Brain pericyte (primary cell): ENCODE measurements around the gene ADAMTS2.
A peak's percentile ranks its signal among the peaks of the same experiment; 100 is the strongest.

Experiments
- DNase-seq: peaks from one replicate; pipeline ENCODE4 v3.0.0-alpha.2; 2012; ENCODE audit warnings: low read depth, low spot score

Gene ADAMTS2

GRCh38 chr5:179279347-179280094 is 65.7 kb downstream of the ADAMTS2 start:
- DNase-seq: no peak

DNA sequence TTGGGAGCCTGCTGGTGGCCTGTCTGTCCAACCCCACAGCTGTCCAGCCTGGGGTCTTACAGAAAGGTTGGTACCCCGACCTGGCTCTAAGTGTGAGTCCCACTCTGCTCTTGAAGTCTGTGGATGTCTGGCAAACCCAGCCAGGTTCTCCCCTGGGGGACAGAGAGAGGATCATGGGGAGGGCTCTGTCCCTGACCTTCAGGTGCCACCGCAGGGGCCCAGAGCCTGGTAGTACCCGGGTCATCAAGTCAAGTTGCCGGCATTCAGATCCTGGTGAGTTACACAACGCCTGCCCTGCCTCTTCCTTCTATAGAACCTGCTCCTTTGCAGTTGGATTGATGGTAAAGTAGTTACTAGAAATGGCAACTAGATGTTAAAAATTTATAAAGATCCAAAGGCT is 66.7 kb downstream of the ADAMTS2 start:
- DNase-seq: no peak

- no peak for DNase-seq
Observed at GRCh38 chr5:179278119-179278518, 67.1 kb downstream of the ADAMTS2 start.

DNA sequence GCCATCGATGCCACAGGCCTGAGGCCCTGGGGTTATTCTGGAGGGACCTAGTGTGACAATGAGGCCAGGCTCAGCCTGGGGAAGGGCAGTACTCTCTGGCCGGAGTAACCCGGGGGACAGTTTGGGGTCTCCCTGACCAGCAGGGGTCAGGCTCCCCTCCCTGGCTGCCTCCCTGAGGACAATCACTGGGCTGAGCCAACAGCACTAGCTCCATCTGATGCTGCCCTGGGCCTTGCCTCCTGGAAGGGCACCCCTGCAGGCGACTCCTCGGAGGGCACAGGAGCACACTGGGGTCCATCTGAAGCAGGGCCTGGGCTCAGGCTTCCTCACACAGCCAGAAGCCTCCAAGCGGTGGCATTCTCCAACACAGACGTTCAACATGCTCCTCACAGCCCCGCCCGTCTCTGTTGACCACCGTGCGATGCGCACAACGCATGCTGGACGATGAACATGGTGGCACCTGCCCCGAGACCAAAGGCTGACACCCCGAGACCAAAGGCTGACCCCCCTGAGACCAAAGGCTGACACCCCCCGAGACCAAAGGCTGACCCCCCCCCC is 68.3 kb downstream of the ADAMTS2 start:
- DNase-seq: no peak

GRCh38 chr5:179275941-179276837 is 69.1 kb downstream of the ADAMTS2 start:
- DNase-seq: peak; percentile 83

DNA sequence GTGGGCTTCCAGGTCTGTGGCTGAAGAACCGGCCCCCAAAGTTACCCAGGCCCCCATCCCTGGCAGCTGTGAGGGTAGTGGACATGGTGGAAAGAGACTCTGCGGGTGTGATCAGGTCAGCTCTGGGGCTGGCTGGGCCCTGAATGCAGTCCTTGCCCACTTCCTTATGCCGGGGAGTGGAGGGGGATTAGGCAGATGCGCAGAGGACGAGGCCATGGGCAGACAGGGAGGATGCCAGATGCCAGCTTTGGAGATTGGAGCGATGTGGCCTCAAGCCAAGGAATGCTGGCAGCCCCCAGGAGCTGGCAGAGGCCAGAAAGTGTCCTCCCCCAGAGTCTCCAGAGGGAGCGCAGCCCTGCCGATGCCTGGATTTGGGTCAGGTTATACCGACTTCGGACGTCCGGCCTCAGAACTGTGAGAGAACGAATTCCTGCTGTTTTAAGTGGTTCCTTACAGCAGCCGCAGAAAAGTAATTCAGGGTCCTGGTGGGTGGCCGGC is 69.8 kb downstream of the ADAMTS2 start:
- DNase-seq: no peak

DNA sequence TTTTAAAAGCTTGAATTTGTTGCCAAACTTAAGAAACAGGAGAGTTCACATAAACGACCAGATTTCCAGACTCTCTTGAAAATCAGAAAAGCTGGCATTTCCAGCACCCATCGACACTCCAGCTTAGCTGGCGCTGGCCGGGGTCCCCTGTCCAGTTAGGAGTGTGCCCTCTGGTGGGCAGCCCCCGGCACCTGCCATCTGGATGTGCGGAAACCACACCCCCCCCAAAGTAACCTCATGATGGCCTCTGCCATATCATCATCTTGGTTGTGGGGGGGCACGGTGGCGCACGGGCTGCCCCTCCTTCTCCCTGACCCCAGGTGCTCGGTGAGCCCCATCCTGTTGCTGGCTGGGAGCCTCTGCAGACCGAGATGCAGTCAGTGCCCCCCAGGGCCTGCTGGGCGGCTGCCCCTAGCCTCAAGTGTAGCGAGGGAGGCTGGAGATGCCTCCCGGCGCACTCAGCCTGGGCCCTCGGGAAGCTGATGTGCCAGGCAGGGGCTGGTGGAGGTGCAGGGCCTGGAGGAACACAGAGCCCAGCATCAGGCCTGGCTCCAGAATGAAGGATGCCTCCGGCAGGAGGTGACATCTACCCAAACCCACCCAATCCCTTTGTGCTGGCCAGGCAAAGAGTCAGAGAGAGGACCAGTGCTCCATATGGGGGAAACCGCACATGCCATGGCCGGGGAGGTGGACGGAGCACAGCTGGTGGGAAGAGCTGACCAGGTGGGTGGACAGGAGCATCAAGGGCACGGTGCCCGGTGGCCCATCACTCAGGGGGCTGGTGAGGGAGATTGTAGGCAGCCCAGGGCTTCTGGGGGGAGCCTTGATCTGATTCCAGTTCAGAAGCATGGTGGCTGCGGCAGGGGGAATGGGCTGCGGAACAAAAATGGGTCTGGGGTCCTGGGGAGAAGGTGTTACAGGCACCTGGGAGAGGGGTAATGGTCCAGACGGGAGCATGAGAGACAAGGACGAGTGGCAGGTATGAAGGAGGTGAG is 70.6 kb downstream of the ADAMTS2 start:
- DNase-seq: no peak

DNA sequence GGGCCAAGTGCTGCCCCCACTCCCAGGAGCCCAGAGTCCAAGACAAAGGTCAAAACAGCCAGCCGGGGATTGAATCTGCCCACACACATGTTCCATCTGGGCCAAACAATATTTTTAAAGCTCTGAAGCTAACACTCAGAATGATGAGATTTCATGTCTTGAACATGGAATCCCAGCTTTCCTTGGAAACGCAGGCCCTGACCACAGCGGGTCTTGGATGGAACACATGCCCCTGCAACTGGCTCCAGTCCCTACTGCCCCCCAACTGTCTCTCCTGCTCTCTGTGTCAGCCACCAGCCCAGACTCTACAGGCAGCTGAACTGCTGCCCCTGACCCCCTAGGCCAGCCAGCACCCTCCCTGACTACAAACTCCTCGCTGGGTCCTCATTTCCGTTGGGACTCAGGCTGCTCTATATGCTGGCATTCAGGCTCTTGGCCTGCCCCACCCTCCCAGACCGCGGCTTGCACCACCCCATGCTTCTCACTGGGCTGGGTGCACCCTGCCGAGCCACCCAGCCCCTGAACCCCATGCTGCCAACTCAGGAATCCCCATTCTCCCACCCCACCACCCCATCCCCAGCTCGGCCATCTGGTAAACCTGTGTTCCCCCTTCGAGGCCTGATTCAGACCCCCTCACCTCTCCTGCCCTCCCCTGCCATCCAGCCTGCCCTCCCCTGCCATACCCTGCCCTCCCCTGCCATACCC is 71.7 kb downstream of the ADAMTS2 start:
- DNase-seq: no peak

- DNase-seq: no peak
Observed at GRCh38 chr5:179273073-179273435, 72.2 kb downstream of the ADAMTS2 start.

DNA sequence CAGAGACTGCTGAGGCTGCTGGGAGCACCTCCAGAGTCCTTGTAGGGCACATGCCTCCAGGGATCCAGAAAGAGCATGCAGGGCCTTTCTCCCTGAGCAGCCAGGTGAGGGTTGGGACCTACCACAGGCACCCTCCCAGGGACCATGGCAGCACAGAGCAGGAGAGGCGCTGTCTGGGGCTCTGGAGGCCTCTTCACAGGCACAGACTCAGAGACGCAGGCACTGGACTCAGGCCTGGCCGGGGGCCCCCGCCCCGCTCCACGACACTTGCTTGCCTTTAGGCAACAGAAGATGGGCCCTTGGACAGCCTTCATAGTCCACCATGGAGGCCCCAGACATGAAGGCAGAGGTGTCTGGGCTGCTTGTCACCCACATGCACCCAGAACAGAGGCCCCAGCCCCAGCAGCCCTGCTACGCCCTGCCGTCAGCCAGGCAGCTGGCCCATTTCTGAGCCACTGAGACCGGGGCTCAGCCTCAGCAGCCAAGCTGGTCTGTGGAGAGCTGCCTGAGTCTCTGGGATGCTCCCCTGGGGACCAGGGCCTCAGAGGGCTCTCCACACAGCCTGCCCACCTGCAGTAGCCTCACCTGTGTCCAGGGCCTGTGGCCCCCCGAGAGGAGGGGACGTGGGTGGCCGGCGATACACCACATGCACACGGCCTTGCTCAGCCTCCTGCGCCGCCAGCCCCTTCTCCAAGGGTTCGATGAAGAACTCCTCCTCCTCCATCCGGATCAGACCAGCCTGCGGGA is 72.8 kb downstream of the ADAMTS2 start:
- no peak for DNase-seq

DNA sequence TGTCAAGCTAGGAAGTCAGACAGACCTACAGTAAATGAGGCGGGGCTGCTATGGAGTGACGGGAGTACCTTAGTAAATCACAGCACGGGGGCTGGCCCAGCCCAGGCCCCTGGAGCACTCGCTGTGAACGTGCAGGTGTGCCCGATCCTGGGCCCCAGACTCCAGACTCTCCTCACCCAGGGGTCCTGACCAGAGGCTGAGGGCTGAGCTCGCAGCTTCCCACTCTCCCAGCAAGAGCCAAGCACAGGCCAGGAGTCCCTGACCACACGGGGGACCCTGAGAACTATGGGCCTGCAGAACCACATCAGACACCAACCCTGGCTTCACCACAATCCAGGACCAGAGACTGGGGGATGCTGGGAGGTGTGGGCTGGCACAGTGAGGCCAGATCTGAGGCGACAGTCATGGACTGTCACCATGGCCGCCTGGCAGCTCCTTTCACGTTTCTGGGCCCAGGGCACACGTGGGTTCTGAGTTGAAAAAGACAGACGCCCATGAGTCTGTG is 73.4 kb downstream of the ADAMTS2 start:
- DNase-seq: no peak

GRCh38 chr5:179271428-179271734 is 73.9 kb downstream of the ADAMTS2 start:
- DNase-seq: no peak

DNA sequence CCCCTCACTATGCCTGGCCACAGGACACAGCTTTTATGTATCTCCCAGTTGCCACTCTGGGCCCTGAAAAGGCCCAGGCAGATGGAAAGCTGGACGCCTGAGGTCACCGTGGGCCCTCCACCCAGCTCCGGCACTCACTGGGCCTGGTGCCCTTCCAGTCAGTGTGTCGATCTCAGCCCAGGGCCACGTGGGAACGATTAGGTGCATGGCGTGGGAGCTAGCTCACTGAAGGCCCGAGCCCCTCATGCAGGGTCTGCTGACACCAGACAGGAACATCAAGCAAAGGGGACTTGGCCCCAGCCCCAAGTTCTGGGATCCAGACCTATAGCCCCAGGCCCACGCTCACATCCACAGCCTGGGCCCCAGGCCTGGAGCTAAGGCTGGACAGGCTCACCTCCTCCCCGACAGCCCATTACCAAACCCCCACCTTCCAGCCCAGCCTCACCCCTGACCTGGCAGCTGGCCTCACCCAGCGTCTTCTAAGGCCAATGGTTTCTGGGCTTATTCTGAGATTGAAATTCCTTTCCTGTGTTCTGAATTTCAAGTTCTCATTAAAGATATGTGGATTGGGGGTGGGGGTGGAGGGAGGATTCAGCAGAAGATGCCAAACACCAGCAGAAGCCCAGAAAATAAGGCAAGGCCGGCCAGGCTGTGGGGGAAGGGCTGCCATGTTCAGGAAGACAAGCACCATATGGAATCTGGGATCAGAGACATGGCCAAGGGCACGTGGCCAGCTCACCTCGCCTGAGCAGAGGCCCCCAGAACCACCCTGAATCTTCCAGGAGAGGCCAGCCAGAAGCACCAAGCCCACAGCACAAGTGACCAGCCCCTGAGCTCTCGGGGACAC is 74.5 kb downstream of the ADAMTS2 start:
- DNase-seq: no peak

DNA sequence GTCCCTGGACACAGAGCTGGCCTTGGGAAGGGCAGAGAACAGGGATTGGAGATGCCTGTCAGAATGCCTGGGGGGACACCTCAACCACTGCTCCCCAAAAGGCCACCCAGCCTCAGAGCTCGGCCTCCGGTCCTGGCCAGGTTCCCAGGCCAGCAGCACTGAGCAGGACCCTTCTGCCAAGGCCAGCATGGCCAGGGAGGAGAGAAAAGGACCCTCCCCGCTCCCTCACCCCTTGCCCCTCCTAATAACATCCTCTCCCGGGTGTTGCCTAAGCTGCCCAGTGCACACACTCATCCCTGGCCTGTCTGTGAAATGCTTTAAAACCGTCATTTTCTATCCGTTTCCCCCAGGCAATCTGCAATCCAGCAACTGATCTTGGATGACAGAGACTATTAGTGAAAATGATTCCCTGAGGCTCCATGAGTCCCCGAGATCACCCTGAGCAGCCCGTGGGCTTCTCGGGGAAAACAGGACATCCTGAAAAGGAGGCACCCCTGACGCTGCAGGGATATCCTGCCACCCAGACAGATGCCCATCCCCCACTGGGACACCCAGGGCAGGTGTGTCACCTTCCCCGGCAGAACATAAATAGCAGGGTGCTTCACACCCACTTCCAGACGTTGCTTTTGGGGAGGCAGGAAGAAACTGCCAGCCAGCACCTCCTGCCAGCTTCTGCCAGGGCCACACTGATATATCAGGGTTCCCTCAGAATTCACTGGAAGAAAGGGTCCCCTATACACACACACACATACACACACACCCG is 75.3 kb downstream of the ADAMTS2 start:
- DNase-seq: no peak

- DNase-seq: no peak
Observed at GRCh38 chr5:179268966-179269693, 76.1 kb downstream of the ADAMTS2 start.

- no peak for DNase-seq
Observed at GRCh38 chr5:179268399-179268952, 76.8 kb downstream of the ADAMTS2 start.

DNA sequence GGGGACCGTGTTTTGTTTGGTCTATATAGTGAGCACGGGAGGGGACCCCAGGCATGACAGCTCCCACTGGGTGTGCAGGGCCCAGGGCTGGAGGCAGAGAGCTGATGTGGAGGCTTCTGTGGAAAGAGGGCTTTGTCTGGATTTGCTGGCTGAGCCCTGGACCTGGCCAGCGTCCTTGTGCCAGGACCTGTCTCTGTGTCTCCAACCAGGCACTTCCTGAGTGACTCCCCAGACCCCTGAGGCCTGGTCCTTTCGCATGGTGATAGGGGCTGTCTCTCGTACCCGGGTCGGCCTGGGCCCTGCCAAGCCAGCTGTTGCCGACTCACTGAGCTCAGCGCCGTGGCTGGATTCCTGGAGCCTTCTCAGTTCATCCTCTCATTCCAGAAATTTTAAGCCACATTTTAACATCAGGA is 77.6 kb downstream of the ADAMTS2 start:
- no peak for DNase-seq
